IPS-18a (cell line): ENCODE results near the gene GABBR1.

Experiments
- H3K27ac ChIP-seq: one replicate; pipeline ENCODE4 v1.5.1; 2013; ENCODE audit warnings: low read length
- H3K27me3 ChIP-seq: one replicate; pipeline ENCODE4 v1.6.1; 2013; ENCODE audit warnings: mild to moderate bottlenecking, low read length; ENCODE audit not compliant: control insufficient read depth, insufficient read depth
- H3K36me3 ChIP-seq: one replicate; pipeline ENCODE4 v1.6.1; 2013; ENCODE audit warnings: low read depth, low read length; ENCODE audit not compliant: control insufficient read depth
- H3K4me1 ChIP-seq: one replicate; pipeline ENCODE4 v1.6.1; 2013; ENCODE audit warnings: low read depth, low read length; ENCODE audit not compliant: control insufficient read depth
- H3K4me3 ChIP-seq: one replicate; pipeline ENCODE4 v1.5.1; 2013; ENCODE audit warnings: low read length
- H3K9ac ChIP-seq: one replicate; pipeline ENCODE4 v1.6.1; 2013; ENCODE audit warnings: mild to moderate bottlenecking, low read length, moderate library complexity
- H3K9me3 ChIP-seq: one replicate; pipeline ENCODE4 v1.6.1; 2013; ENCODE audit warnings: low read depth, low read length; ENCODE audit not compliant: control insufficient read depth

GABBR1 gene

GRCh38 chr6:29528988-29529560 lies 103.9 kb downstream of the GABBR1 start:
- no peak overlapping the region for H3K27ac ChIP-seq
- no peak overlapping the region for H3K4me3 ChIP-seq
- H3K9me3 ChIP-seq: no peaks in the 10 kb centered on the region
- no peaks in the 10 kb centered on the region for H3K27me3 ChIP-seq
- H3K9ac ChIP-seq: no peak overlapping the region
- no peaks in the 10 kb centered on the region for H3K36me3 ChIP-seq
- H3K4me1 ChIP-seq: peaks cover 14% of the 10 kb centered on the region

GRCh38 chr6:29528300-29528931 lies 104.6 kb downstream of the GABBR1 start:
- H3K36me3 ChIP-seq: no peaks in the 10 kb centered on the region
- H3K27ac ChIP-seq: no peak overlapping the region
- no peak overlapping the region for H3K9ac ChIP-seq
- H3K4me3 ChIP-seq: no peak overlapping the region
- no peaks in the 10 kb centered on the region for H3K27me3 ChIP-seq
- H3K9me3 ChIP-seq: peaks cover 2% of the 10 kb centered on the region
- peaks cover 14% of the 10 kb centered on the region for H3K4me1 ChIP-seq

GRCh38 chr6:29527564-29527963 lies 105.4 kb downstream of the GABBR1 start:
- no peak overlapping the region for H3K4me3 ChIP-seq
- no peaks in the 10 kb centered on the region for H3K36me3 ChIP-seq
- H3K4me1 ChIP-seq: peaks cover 14% of the 10 kb centered on the region
- no peak overlapping the region for H3K27ac ChIP-seq
- no peaks in the 10 kb centered on the region for H3K27me3 ChIP-seq
- H3K9me3 ChIP-seq: peaks cover 10% of the 10 kb centered on the region
- no peak overlapping the region for H3K9ac ChIP-seq

- no peaks in the 10 kb centered on the region for H3K36me3 ChIP-seq
- peaks cover 10% of the 10 kb centered on the region for H3K9me3 ChIP-seq
- no peak overlapping the region for H3K27ac ChIP-seq
- peaks cover 14% of the 10 kb centered on the region for H3K4me1 ChIP-seq
- no peak overlapping the region for H3K9ac ChIP-seq
- no peak overlapping the region for H3K4me3 ChIP-seq
- no peaks in the 10 kb centered on the region for H3K27me3 ChIP-seq
These were observed 105.9 kb downstream of the GABBR1 start for GRCh38 chr6:29527126-29527525.

GRCh38 chr6:29525311-29525639 lies 107.7 kb downstream of the GABBR1 start:
- H3K27ac ChIP-seq: peak overlapping the region; percentile 21
- no peaks in the 10 kb centered on the region for H3K27me3 ChIP-seq
- no peak overlapping the region for H3K9ac ChIP-seq
- no peaks in the 10 kb centered on the region for H3K36me3 ChIP-seq
- peaks cover 10% of the 10 kb centered on the region for H3K9me3 ChIP-seq
- peaks cover 14% of the 10 kb centered on the region for H3K4me1 ChIP-seq
- peak overlapping the region; percentile 31 for H3K4me3 ChIP-seq

- Histone ChIP-seq H3K4me3 (peak overlapping the region; percentile 31), H3K27me3 (no peaks in the 10 kb centered on the region), H3K9me3 (peaks cover 10% of the 10 kb centered on the region), H3K4me1 (peaks cover 14% of the 10 kb centered on the region), H3K36me3 (no peaks in the 10 kb centered on the region), H3K27ac (no peak overlapping the region), H3K9ac (no peak overlapping the region)
These were observed 108.3 kb downstream of the GABBR1 start for GRCh38 chr6:29524444-29525310.

GRCh38 chr6:29524044-29524443 lies 108.9 kb downstream of the GABBR1 start:
- Histone ChIP-seq H3K4me3 (no peak overlapping the region), H3K4me1 (peaks cover 14% of the 10 kb centered on the region), H3K36me3 (no peaks in the 10 kb centered on the region), H3K27ac (no peak overlapping the region), H3K9me3 (peaks cover 10% of the 10 kb centered on the region), H3K27me3 (no peaks in the 10 kb centered on the region), H3K9ac (no peak overlapping the region)

- no peaks in the 10 kb centered on the region for H3K36me3 ChIP-seq
- no peaks in the 10 kb centered on the region for H3K27me3 ChIP-seq
- H3K4me3 ChIP-seq: no peak overlapping the region
- H3K4me1 ChIP-seq: peaks cover 14% of the 10 kb centered on the region
- H3K9me3 ChIP-seq: peaks cover 10% of the 10 kb centered on the region
- no peak overlapping the region for H3K9ac ChIP-seq
- no peak overlapping the region for H3K27ac ChIP-seq
These were observed 110.8 kb downstream of the GABBR1 start for GRCh38 chr6:29522227-29522626.

GRCh38 chr6:29521006-29521680 lies 111.8 kb downstream of the GABBR1 start:
- peaks cover 10% of the 10 kb centered on the region for H3K9me3 ChIP-seq
- H3K27me3 ChIP-seq: no peaks in the 10 kb centered on the region
- peaks cover 14% of the 10 kb centered on the region for H3K4me1 ChIP-seq
- H3K9ac ChIP-seq: no peak overlapping the region
- H3K36me3 ChIP-seq: no peaks in the 10 kb centered on the region
- no peak overlapping the region for H3K4me3 ChIP-seq
- H3K27ac ChIP-seq: no peak overlapping the region

GRCh38 chr6:29520232-29520631 lies 112.8 kb downstream of the GABBR1 start:
- Histone ChIP-seq H3K27ac (no peak overlapping the region), H3K9ac (no peak overlapping the region), H3K4me1 (peaks cover 9% of the 10 kb centered on the region), H3K9me3 (peaks cover 10% of the 10 kb centered on the region), H3K4me3 (no peak overlapping the region), H3K36me3 (no peaks in the 10 kb centered on the region), H3K27me3 (no peaks in the 10 kb centered on the region)

GRCh38 chr6:29519291-29520010 lies 113.5 kb downstream of the GABBR1 start:
- H3K27ac ChIP-seq: no peak overlapping the region
- peaks cover 1% of the 10 kb centered on the region for H3K4me1 ChIP-seq
- H3K4me3 ChIP-seq: no peak overlapping the region
- H3K9me3 ChIP-seq: peaks cover 10% of the 10 kb centered on the region
- no peak overlapping the region for H3K9ac ChIP-seq
- no peaks in the 10 kb centered on the region for H3K27me3 ChIP-seq
- H3K36me3 ChIP-seq: no peaks in the 10 kb centered on the region
